Gastrocnemius medialis (tissue), 4 donors: ENCODE results near the gene AJUBA.

Source experiments
- CTCF ChIP-seq, 5 experiments: fragments of 450-650 bp in 3 of 5; fragments of 200-600 bp in 2 of 5; sonication (generic) in 2 of 5; IDR thresholded peaks in 4 of 5; conservative IDR thresholded peaks in 1 of 5; 1 replicate in 4 of 5; 2 replicates in 1 of 5; pipeline ENCODE4 v1.5.1; 2016 to 2019; ENCODE audit warnings: antibody characterized with exemption in 5 of 5, mild to moderate bottlenecking in 3 of 5, moderate library complexity in 3 of 5
- POLR2A ChIP-seq, 2 donors: fragments of 450-650 bp; IDR thresholded peaks; one replicate each; pipeline ENCODE4 v1.6.1; 2017; ENCODE audit warnings: antibody characterized with exemption in 2 of 2, mild to moderate bottlenecking in 2 of 2, moderate library complexity in 2 of 2

DNA sequence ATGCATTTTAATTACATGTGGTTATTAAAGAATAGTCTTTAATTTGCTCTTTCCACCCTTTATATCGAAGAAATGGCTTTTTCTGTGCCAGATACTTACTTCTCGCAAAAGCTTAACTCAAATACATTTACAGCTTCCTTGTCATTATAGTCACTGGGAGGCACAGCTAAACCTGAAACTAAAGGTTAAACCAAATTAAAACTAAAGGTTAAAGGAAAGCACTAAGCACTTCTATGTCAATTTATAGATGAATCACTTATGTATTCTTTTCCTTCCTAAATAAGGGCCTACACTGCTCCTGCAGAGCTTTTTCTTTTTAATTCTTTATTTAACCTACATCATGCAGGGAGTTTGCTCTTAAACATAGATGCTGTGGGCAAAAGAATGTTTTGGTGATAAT, 18.5 kb upstream of the AJUBA start:
- no peak for TF ChIP-seq POLR2A (IDR thresholded peaks at IDR 0.05)
- TF ChIP-seq CTCF (IDR thresholded peaks at IDR 0.05 in 4 of 5, conservative IDR thresholded peaks at IDR 0.05 in 1 of 5) = no peak
